HL-60 (cell line): ENCODE data around the gene FBXW10B.
"Not testable (repeated sequence)": the region's sequence is repeated elsewhere in the genome, so short reads cannot be mapped to it uniquely, and the experiment has no call there.

ENCODE experiments used
- TF ChIP-seq, protein P1 (sequence below): IDR thresholded peaks from one replicate; pipeline ENCODE4 v1.5.1; 2011; ENCODE audit warnings: low read length, control low read depth, inconsistent platforms; ENCODE audit not compliant: insufficient read depth
- TF ChIP-seq, protein P2 (sequence below): IDR thresholded peaks from 2 replicates; pipeline ENCODE4 v1.6.1; 2012; ENCODE audit warnings: low read depth; ENCODE audit not compliant: insufficient replicate concordance

DNA sequence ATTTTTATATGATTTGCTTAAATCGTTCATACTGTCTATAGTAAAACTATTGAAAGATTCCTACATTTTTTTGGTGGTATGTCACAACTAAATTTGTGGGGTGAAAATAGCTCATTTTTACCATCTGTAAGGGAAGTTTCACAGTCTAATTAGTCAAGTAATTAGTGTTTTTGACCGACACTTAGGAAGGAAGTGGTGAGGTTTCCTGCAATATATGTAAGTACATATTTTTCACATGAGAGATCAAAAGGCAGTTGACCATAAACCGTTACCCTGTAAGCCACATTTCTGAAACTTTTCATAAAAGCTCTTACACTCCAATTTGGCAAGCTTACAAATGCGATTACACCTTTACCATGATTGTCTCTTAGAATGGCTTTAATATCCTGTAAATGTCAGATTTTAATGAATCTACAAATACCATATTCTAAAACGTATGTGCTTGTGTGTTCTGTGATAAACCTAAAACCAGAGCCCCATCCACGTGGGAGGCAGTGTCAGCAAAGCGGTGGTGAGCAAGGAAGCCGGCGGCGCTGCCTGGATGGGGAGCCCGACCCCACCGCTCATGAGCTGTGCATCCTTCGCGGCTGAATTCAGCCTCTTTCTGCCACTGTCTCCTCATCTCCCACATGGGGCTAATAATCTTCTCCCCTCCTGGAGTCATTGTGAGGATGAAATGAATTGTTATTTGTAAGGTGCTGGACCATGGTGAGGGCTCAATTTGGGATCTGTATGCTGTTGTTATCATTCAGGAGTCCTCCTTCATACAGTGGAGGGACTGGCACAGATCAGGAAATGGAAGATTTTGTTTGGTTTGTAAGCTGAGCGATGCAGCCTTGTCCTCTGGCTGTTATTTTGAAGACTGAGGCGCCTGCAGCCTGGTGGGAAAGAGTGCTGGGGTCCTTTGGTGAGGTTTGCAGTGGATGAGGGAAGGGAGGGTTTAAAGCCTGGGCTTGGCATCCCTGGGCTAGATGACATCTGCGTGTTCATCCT lies 29.7 kb downstream of the FBXW10B start:
- TF ChIP-seq, protein P1, sequence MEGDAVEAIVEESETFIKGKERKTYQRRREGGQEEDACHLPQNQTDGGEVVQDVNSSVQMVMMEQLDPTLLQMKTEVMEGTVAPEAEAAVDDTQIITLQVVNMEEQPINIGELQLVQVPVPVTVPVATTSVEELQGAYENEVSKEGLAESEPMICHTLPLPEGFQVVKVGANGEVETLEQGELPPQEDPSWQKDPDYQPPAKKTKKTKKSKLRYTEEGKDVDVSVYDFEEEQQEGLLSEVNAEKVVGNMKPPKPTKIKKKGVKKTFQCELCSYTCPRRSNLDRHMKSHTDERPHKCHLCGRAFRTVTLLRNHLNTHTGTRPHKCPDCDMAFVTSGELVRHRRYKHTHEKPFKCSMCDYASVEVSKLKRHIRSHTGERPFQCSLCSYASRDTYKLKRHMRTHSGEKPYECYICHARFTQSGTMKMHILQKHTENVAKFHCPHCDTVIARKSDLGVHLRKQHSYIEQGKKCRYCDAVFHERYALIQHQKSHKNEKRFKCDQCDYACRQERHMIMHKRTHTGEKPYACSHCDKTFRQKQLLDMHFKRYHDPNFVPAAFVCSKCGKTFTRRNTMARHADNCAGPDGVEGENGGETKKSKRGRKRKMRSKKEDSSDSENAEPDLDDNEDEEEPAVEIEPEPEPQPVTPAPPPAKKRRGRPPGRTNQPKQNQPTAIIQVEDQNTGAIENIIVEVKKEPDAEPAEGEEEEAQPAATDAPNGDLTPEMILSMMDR: not testable (repeated sequence)
- TF ChIP-seq, protein P2, sequence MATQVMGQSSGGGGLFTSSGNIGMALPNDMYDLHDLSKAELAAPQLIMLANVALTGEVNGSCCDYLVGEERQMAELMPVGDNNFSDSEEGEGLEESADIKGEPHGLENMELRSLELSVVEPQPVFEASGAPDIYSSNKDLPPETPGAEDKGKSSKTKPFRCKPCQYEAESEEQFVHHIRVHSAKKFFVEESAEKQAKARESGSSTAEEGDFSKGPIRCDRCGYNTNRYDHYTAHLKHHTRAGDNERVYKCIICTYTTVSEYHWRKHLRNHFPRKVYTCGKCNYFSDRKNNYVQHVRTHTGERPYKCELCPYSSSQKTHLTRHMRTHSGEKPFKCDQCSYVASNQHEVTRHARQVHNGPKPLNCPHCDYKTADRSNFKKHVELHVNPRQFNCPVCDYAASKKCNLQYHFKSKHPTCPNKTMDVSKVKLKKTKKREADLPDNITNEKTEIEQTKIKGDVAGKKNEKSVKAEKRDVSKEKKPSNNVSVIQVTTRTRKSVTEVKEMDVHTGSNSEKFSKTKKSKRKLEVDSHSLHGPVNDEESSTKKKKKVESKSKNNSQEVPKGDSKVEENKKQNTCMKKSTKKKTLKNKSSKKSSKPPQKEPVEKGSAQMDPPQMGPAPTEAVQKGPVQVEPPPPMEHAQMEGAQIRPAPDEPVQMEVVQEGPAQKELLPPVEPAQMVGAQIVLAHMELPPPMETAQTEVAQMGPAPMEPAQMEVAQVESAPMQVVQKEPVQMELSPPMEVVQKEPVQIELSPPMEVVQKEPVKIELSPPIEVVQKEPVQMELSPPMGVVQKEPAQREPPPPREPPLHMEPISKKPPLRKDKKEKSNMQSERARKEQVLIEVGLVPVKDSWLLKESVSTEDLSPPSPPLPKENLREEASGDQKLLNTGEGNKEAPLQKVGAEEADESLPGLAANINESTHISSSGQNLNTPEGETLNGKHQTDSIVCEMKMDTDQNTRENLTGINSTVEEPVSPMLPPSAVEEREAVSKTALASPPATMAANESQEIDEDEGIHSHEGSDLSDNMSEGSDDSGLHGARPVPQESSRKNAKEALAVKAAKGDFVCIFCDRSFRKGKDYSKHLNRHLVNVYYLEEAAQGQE: not testable (repeated sequence)
